GM12878 (cell line): Measurements from ENCODE around the gene SEMA3C. TPM values are rescaled to one million over a fixed set of nuclear protein-coding genes. Genes with fewer than 3 reads are reported as not detected.

Experiments used
- ATAC-seq: fragments of 200-7000 bp; cut with Tn5 transposase; 3 replicates; pipeline ENCODE4 v1.9.1; 2020; ENCODE audit warnings: mild to moderate bottlenecking, moderate library complexity
- BruUV-seq: library from RNA; stranded (reverse); fragments of 400-500 nt; replicated peaks from 2 replicates; lab custom pipeline; 2021; lab: Mats Ljungman, UMichigan
- CTCF ChIA-PET: fragments of 300-600 bp; sonication (Branson Sonifier 250); formaldehyde crosslinking; extraction: SDS; loops from one replicate; lab custom pipeline; 2021; ENCODE audit warnings: inconsistent platforms; lab: Yijun Ruan, JAX
- POLR2A ChIA-PET: fragments of 350-600 bp; formaldehyde crosslinking; extraction: SDS; loops from one replicate; lab custom pipeline; 2021; ENCODE audit warnings: inconsistent platforms; lab: Charles Lee
- RAD21 ChIA-PET: fragments of 300-600 bp; sonication (Branson Sonifier 250); formaldehyde crosslinking; loops from one replicate; lab custom pipeline; 2023; ENCODE audit warnings: antibody characterized with exemption; ENCODE audit not compliant: unreplicated experiment; lab: Charles Lee
- SMC1A ChIA-PET: fragments of 300-600 bp; sonication (Branson Sonifier 250); formaldehyde crosslinking; loops from one replicate; lab custom pipeline; 2023; ENCODE audit not compliant: unreplicated experiment, uncharacterized antibody; lab: Charles Lee
- DNase-seq: peaks from one replicate; pipeline ENCODE4 v3.0.0-alpha.2; 2011; ENCODE audit warnings: low read depth, low spot score
- FAIRE-seq: peaks from 3 replicates; lab custom pipeline; 2011; peaks lifted over from hg19 to GRCh38; lab: Jason Lieb, UNC
- H2AFZ ChIP-seq: 2 replicates; pipeline ENCODE4 v1.6.0; 2011; ENCODE audit warnings: low read depth, low read length, control low read depth; ENCODE audit not compliant: control insufficient read depth
- H3K27ac ChIP-seq: 2 replicates; pipeline ENCODE4 v1.5.1; 2011; ENCODE audit warnings: control low read depth; ENCODE audit not compliant: control insufficient read depth, insufficient read depth
- H3K27me3 ChIP-seq, 2 experiments: replicated peaks in 1 of 2; 2 replicates each; pipeline versions ENCODE4 v1.6.0 to v1.6.1; 2011; ENCODE audit warnings: low read length in 1 of 2; ENCODE audit not compliant: control insufficient read depth in 2 of 2, insufficient read depth in 2 of 2
- H3K36me3 ChIP-seq, 2 experiments: 2 replicates each; pipeline ENCODE4 v1.5.1; 2011; ENCODE audit warnings: low read length in 1 of 2; ENCODE audit not compliant: control insufficient read depth in 2 of 2, insufficient read depth in 2 of 2
- H3K4me1 ChIP-seq: 2 replicates; pipeline ENCODE4 v1.6.1; 2011; ENCODE audit warnings: mild to moderate bottlenecking, low read length, moderate library complexity, mixed read lengths; ENCODE audit not compliant: control insufficient read depth, insufficient read depth
- H3K4me2 ChIP-seq: 2 replicates; pipeline ENCODE4 v1.6.0; 2011; ENCODE audit warnings: control low read depth; ENCODE audit not compliant: control insufficient read depth, insufficient read depth
- H3K4me3 ChIP-seq: fragments of 200-600 bp; sonication (generic); 2 replicates; pipeline ENCODE4 v1.5.1; 2016
- H3K79me2 ChIP-seq: 2 replicates; pipeline ENCODE4 v1.6.0; 2011; ENCODE audit warnings: low read length; ENCODE audit not compliant: control insufficient read depth, insufficient read depth
- H3K9ac ChIP-seq: 2 replicates; pipeline ENCODE4 v1.8.0; 2011; ENCODE audit warnings: low read length, control low read depth, mixed read lengths; ENCODE audit not compliant: control insufficient read depth, insufficient read depth
- H3K9me3 ChIP-seq: replicated peaks from 3 replicates; pipeline ENCODE4 v1.5.1; 2011; ENCODE audit warnings: mild to moderate bottlenecking, low read length; ENCODE audit not compliant: control insufficient read depth, insufficient read depth
- H4K20me1 ChIP-seq: 2 replicates; pipeline ENCODE4 v1.6.0; 2011; ENCODE audit not compliant: control insufficient read depth, insufficient read depth
- CHD4 ChIP-seq: fragments of 200-600 bp; sonication (generic); IDR thresholded peaks from 2 replicates; pipeline ENCODE4 v1.6.1; 2016; ENCODE audit warnings: mild to moderate bottlenecking
- E2F8 ChIP-seq: fragments of 450-650 bp; IDR thresholded peaks from 2 replicates; pipeline ENCODE4 v1.6.1; 2018; ENCODE audit warnings: mild to moderate bottlenecking, low read depth, moderate library complexity; ENCODE audit not compliant: partially characterized antibody
- MLLT1 ChIP-seq: fragments of 450-650 bp; IDR thresholded peaks from 2 replicates; pipeline ENCODE4 v1.6.1; 2016; ENCODE audit warnings: mild to moderate bottlenecking
- NR2C2 ChIP-seq: IDR thresholded peaks from 2 replicates; pipeline ENCODE4 v1.6.1; 2011; ENCODE audit warnings: borderline replicate concordance, low read depth; ENCODE audit not compliant: control insufficient read depth, insufficient read length
- POLR2A ChIP-seq: IDR thresholded peaks from 2 replicates; pipeline ENCODE4 v1.6.1; 2011; ENCODE audit warnings: low read depth, mild to moderate bottlenecking, low read length
- SP1 ChIP-seq: IDR thresholded peaks from one replicate; pipeline ENCODE4 v1.6.1; 2011; ENCODE audit warnings: low read depth, low read length
- YY1 ChIP-seq: IDR thresholded peaks from 2 replicates; pipeline ENCODE4 v1.6.1; 2011; ENCODE audit warnings: low read depth, mild to moderate bottlenecking, low read length
- in situ Hi-C: fragments of 300-500 bp; cut with MboI; formaldehyde crosslinking; loops from 9 replicates; pipeline ENCODE4 v1.14.3; 2018; ENCODE audit warnings: mixed read lengths
- intact Hi-C: fragments of 100-400 bp; cut with micrococcal nuclease; formaldehyde crosslinking; loops from one replicate; pipeline ENCODE4 v1.14.2; 2022; ENCODE audit not compliant: unreplicated experiment
- polyA plus RNA-seq, 11 experiments: library from polyadenylated mRNA; depleted of rRNA in 4 of 11; unstranded in 6 of 11; stranded (reverse) in 5 of 11; fragments of >200 nt; fragmentation: Nextera tagmentation in 4 of 11; fragmentation: Illumina TruSeq in 1 of 11; extraction: Ambion mirVana in 4 of 11; extraction: Trizol in 1 of 11; gene quantifications; 1 replicate in 1 of 11; 2 replicates in 10 of 11; pipeline versions ENCODE4 v1.2.1 to v1.2.3, GENCODE V29; 2011 to 2016; ENCODE audit warnings: inconsistent platforms in 2 of 11, missing spikeins in 2 of 11, low read depth in 1 of 11
- total RNA-seq, 4 experiments: library from RNA; depleted of rRNA in 3 of 4; stranded (reverse); fragments of >200 nt in 3 of 4; fragmentation: Illumina TruSeq in 1 of 4; extraction: Trizol in 1 of 4; gene quantifications; 2 replicates each; pipeline versions ENCODE4 v1.2.1 to v1.2.3, GENCODE V29; 2013 to 2021

SEMA3C gene
- total and polyA plus RNA-seq, 10 of the 15 experiments (the other 5 are each of a cell fraction or from before 2014, with no cell fraction given): 0.01 to 0.41 (median 0.11) TPM; not detected in 6

DNA sequence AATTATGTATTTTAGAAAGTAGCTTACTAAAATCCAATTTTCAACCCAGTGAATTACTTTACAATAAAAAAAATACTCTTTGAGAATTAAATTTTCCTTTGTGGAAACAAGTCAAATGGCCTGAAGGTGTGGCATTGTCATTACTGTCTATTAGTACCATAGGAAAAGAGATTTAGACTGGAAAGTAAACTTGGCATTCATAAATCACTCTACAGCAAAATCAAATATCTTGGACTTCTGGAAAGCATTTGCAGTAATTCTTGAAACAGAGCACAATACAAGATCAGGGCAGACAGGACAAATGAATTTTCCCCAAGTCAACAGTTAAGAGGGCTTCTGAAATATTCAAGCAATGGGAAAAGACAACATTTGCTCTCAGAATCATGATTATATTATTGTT lies 28.0 kb upstream of the SEMA3C start:
- no peak for FAIRE-seq
- Histone ChIP-seq H3K27me3 (no peaks in the 10 kb centered on the region), H3K4me2 (no peak overlapping the region), H3K9ac (no peak overlapping the region), H2AFZ (no peak overlapping the region), H3K4me3 (no peak overlapping the region), H3K4me1 (no peaks in the 10 kb centered on the region), H3K36me3 (no peaks in the 10 kb centered on the region)
- in situ Hi-C loops: no loop called here
- ATAC-seq: no peak
- CTCF ChIA-PET: no interaction called here
- TF ChIP-seq MLLT1 (no peak), E2F8 (no peak), CHD4 (no peak), SP1 (no peak), NR2C2 (no peak), POLR2A (no peak), YY1 (no peak)
- TF ChIP-seq, all 136 proteins: peak for 0
- BruUV-seq: no TSS peak
- ChIA-PET SMC1A (no interaction called here), POLR2A (no interaction called here), RAD21 (no interaction called here)
- no peaks in the 10 kb centered on the region for H4K20me1 ChIP-seq
- H3K79me2 ChIP-seq: no peaks in the 10 kb centered on the region
- no peaks in the 10 kb centered on the region for H3K9me3 ChIP-seq
- no peak for DNase-seq
- intact Hi-C loops: no loop called here
- no peak overlapping the region for H3K27ac ChIP-seq
